GM12878 (cell line): ENCODE data around the gene ABHD17A.

Experiments
- BHLHE40 ChIP-seq, 2 experiments: fragments of 450-650 bp in 1 of 2; IDR thresholded peaks; 2 replicates each; pipeline ENCODE4 v1.6.1; 2011 to 2017; ENCODE audit warnings: low read depth in 2 of 2, borderline replicate concordance in 1 of 2, improper control_type of control experiment in 1 of 2, low read length in 1 of 2, mild to moderate bottlenecking in 1 of 2
- FOXK2 ChIP-seq: fragments of 450-650 bp; IDR thresholded peaks from 2 replicates; pipeline ENCODE4 v1.6.1; 2017; ENCODE audit warnings: mild to moderate bottlenecking, moderate library complexity
- POLR2AphosphoS5 ChIP-seq: IDR thresholded peaks from 2 replicates; pipeline ENCODE4 v1.6.1; 2011; ENCODE audit warnings: mild to moderate bottlenecking, low read length, inconsistent platforms

DNA sequence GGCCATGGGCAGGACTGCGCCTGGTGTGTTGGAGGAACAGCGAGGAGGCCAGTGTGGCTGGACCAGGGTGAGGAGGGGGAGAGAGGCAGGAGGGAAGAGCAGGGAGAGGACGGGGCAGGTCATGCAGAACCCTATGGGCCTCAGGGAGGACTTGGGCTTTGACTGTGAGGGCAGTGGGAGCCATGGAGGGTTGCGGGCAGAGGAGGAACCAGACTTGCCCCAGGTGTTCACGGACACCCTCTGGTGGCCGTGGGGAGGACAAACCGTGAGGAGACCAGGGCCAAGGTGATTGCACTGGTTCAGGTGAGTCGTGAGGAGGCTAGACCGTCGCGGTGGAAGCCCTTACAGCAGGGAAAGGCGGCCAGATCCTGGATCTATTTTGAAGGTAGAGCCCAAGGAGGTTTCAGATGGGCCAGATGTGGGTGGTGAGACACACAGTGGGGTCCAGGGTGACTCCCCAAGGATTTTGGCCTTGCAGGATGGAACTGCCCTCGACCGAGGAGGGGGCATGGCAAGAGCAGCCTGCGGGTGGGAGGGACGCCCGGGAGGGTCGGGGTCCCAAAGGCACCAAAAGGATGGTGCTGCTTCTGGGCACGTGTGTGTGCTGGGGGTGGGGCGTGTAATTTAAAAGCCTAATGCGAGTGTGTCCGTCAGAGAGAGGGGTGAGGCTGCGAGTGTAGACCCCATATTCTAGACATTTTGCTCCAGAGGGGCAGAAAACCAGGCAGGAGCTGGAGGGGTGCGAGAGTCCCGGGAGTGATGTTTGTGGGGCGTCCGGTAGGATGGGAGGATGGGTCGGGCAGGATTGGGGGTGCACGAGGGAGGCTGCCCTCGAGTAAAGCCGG is 34.3 kb downstream of the ABHD17A start:
- no peak for TF ChIP-seq POLR2AphosphoS5
- TF ChIP-seq BHLHE40 (IDR thresholded peaks at IDR 0.05; ENCODE audit: borderline replicate concordance in 1 of 2, low read depth in 2 of 2, low read length in 1 of 2), result no peak
- TF ChIP-seq FOXK2, result no peak
